ENCODE measurements around the gene DKC1.
"Not testable (repeated sequence)": the region's sequence is repeated elsewhere in the genome, so short reads cannot be mapped to it uniquely, and the experiment has no call there.

The DKC1 gene

GRCh38 chrX:154793084-154793795, 30.6 kb downstream of the DKC1 start:
- DNase-seq = no peak

- no peak for DNase-seq
These were observed 32.4 kb downstream of the DKC1 start for GRCh38 chrX:154795016-154795415.

DNA sequence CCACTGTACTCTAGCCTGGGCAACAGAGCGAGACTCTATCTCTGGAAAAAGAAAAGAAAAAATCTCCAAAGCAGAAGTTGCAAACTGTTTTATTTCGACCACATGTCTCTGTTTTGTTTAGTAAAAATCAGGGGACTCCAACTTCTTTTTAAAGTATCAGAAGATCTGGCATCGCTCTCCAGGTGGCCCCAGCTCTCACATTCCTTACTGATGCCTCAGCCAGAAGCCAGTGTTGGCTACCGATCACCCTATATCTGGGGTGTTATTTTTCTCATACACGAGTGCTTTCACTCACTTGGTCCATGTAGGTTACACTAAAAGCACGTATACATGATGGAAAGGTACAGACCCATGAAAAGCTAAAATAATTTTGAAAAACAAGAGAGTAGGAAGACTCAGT, 34.3 kb downstream of the DKC1 start:
- DNase-seq = no peak

- peak in 1 of 14 donors; percentile 9 for DNase-seq
These were observed 37.1 kb downstream of the DKC1 start for GRCh38 chrX:154799556-154800348.

- no peak for DNase-seq
These were observed 38.0 kb downstream of the DKC1 start for GRCh38 chrX:154800478-154801210.

- no peak for DNase-seq
These were observed 40.3 kb downstream of the DKC1 start for GRCh38 chrX:154802947-154803346.

GRCh38 chrX:154804261-154804956, 41.7 kb downstream of the DKC1 start:
- peak in 1 of 14 donors; percentile 15 for DNase-seq

GRCh38 chrX:154804957-154805695, 42.5 kb downstream of the DKC1 start, which contains the start of gene MPP1:
TSS of gene MPP1 (minus strand) at chrX:154805485. CDS start at chrX:154805373, 112 bp downstream.
- DNase-seq = peak in 13 of 14 donors; percentile 10 to 75 (median 39)

- no peak for DNase-seq
These were observed 43.0 kb downstream of the DKC1 start for GRCh38 chrX:154805696-154806091.

DNA sequence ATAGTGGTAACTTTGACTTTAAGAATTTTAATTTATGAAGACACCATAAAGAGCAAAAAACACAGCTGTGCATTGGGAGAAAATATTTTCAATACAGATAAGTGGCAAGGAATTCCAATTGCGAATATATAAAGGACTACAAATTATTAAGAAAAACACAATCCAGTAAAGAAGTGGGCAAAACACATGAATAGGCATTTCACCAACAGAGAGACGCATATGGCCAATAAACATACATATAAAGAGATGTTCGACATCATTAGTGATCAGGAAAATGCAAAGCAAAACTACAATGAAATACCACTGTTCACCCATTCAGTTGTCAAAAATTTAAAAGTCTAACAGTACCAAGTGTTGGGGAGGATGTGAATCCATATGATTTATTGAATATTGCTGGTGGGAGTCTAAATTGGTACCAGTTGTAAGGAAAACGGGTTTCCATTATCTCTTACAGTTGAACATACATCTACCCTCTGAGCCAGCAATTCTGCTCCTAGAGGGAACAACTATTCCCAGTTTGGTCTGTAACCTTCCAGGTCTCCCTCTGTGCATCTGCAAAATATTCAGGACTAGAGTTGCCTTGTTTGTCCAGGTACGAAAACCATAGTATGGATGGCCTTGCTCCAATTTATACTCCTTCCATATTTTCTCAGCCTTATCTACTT, 44.3 kb downstream of the DKC1 start:
- no peak for DNase-seq

GRCh38 chrX:154809939-154810665, 47.4 kb downstream of the DKC1 start:
- DNase-seq = no peak

DNA sequence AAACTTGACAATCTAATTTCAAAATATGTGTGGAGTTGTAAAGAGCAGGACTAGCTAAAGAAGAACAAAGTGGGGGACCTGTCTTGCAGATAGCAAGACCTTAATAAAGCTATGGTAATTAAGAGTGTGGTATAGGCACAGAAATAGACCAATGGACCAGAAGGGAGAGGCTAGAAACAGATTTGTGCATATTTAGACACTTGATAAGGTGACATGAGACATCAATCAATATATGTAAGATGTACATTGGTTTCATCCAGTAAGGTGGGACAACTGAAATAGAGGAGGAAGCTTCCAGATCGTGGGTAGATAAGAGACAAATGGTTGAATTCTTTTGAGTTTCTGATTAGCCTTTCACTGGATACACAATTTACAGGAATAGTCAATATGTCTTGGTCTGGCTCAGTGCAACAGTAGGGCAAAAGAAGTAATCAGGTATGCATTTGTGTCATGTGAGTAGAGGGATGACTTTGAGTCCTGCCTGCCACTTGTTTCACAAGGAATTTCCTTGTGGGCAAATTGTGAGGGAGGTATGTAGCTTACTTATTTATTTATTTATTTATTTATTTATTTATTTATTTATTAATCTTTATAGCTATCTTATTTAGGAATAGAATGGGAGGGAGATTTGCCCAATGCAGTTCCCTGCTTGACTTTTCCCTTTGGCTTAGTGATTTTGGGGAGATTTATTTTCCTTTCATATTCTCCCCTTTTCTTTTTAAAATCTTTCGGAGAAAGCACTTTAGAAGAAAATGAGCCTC, 49.9 kb downstream of the DKC1 start:
- no peak for DNase-seq

GRCh38 chrX:154813801-154814200, 51.1 kb downstream of the DKC1 start:
- DNase-seq = no peak

DNA sequence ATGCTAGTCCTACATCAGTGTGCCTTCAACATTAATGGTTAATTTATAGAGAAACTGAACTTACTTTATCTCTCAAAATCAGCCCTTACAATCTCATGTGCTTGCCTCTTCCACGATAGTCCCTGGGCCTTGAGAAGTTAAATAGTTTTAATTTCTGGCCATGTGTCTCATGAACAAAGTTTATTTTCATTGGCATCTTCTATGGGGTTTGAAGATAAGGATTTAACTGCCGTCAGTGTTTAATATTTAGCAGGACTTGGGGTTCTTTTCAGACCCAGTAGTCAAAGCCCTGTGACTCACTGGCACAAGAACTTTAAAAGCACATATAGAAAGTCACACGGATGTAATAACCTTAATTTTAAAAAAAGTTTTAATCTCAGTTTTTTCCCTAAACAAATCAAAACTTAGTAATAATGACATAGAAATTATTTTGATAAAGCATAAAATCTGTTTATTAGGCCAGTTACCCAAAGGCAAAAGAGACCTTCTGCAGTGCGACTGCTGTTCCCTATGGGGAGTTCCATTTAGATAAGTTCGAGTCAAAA, 52.7 kb downstream of the DKC1 start:
- DNase-seq = no peak

DNA sequence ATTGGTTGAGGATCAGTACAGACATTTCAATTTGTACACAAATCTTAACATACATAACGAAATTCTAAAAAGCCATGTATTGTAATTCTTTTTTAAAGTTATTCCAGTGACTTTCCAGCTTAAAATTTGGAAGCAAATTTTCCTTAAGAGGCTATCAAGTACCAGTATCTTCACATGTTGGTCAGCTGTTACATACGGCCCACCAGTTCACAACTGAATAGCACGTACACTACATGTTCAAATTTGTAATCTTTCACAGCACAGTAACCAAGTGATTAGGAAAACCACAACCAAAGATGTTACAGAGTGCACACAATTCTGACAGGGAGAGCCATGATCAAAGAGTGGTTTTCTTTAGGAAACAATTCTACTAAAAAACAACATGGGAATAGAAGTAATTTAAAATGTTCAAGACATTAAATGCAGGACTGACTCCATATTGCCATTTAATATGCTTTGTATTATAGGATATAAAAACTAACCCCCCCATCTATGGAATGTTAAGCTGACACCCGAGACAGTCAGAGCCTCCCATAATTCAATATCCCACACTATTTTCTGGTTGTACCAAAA, 53.7 kb downstream of the DKC1 start:
- DNase-seq = not testable (repeated sequence)

DNA sequence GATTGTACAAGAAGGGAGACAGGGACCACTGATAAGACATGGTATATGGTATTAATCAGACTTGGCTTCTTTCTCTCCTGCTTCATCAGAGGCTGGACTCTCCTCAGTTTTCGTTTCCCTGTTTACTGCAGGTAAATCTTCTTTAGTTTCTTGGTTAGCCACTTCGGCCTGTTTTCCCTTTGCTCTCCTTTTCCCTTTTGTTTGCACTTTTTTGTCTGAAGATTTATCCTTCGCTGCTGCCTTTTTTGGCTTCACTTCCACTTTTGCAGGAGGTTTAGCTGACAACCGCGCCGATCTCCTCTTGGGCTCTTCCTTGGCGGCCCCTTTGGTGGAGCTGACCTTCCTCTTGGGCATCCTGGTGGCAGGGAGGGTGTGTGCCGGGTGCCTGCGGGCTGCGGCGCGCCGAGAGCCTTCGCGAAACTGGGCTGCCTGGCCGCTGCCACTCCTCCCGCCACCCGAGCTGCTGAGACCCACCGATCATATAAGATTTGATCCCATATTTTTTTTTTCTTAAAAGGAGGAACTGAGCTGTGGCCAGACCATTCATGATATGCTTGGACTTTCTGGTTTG, 54.5 kb downstream of the DKC1 start:
- not testable (repeated sequence) for DNase-seq

GRCh38 chrX:154818916-154819770, 56.5 kb downstream of the DKC1 start:
- DNase-seq = no peak

Measured in C1 segment of cervical spinal cord (tissue), 14 donors.